GM21447 (cell line): ENCODE measurements around the gene EPHA1.

Experiments
- ATAC-seq: cut with Tn5 transposase; IDR thresholded peaks from one replicate; pipeline ENCODE4 v1.9.1; 2021; ENCODE audit not compliant: unreplicated experiment

Gene EPHA1

GRCh38 chr7:143375298-143376034 lies 33.2 kb downstream of the EPHA1 start:
- no peak for ATAC-seq

DNA sequence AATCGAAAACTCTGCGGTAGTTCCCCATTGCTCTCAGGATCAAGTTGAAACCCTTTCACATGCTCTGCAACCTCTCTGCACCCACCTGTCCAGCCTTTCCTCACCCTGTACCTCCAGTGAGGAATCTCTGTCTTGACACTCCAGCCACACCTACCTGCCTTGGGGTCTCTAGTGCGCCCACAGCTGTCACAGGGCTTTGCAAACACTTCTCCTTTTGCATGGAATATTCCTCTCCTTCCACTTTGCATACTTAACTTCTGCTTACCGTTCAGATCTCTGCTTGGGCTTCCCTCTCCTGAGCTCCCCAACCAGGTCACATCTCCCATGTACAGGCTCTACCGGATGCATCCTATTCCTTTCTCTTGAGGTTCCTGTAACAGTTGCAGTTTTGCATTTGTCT lies 34.1 kb downstream of the EPHA1 start:
- no peak for ATAC-seq

DNA sequence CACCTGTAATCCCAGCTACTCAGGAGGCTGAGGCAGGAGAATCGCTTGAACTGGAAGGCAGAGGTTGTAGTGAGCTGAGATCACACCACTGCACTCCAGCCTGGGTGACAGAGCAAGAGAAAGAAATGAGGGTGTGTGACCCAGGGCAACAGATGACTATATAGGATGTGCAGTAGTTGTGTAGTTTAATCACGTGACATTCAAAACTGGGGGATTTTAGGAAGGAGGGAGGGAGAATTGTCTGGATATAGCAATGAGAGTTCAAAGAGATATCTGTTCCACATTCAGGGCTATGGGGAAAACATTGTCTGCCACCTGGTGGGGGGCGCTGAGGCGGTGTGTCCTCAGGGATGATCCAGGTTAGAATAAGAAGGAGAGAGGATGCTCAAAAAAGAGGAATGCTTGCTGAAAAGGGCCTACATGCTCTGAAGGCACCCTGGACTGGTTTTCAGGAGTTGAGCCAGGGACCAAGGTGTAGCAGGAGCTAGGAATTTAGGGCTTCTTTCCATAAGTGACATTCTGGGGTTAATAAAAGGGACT lies 35.3 kb downstream of the EPHA1 start:
- ATAC-seq: no peak

DNA sequence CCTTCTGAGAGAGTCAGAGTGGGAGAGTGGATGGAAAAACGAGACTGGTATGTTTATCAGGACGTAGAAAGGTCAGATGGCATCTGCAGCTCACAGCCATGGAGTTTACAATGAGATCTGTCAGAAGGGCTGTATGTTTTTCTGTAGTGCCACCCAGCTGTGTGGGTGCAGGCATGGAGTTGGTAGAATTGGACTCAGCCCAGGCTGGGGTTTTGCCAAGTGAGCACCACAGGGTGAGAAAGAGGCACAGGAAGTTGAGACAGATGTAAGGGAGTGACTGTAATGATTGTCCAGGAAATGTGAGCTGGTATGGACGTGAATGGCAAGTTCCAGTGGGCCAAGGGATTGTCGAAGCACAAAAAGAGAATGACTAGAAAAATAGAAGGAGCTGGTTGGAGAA lies 36.6 kb downstream of the EPHA1 start:
- no peak for ATAC-seq

GRCh38 chr7:143369678-143370651 lies 38.7 kb downstream of the EPHA1 start:
- no peak for ATAC-seq

GRCh38 chr7:143368387-143368786 lies 40.3 kb downstream of the EPHA1 start:
- no peak for ATAC-seq

DNA sequence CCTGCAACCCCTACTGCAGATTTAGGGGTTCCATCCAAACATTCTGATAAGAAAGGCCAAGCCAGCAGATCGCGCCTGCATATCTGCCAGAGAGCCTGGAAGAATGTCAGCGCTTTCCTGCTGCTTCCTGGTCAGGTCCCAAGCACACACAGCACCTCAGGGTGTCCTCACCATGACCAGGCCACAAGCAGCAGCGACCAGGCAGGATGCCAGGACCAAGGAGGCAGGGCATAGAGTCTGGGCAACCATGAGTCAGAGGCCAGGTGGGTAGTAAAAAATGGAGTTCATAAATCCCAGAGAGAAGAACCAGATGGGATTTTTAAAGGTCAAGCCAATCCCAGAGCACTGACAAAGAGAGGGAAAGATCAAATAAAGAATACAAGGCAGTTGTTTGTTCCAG lies 40.7 kb downstream of the EPHA1 start:
- no peak for ATAC-seq

GRCh38 chr7:143363016-143363937 lies 45.4 kb downstream of the EPHA1 start:
- no peak for ATAC-seq

GRCh38 chr7:143362131-143363015 lies 46.3 kb downstream of the EPHA1 start, which contains the start of gene FAM131B:
FAM131B (minus strand) TSS chr7:143362713; CDS start chr7:143362603, 110 bp downstream.
- no peak for ATAC-seq

GRCh38 chr7:143361552-143362130 lies 47.0 kb downstream of the EPHA1 start:
- ATAC-seq: no peak

- no peak for ATAC-seq
Observed at GRCh38 chr7:143360788-143361551, 47.7 kb downstream of the EPHA1 start.

- ATAC-seq: no peak
Observed at GRCh38 chr7:143359771-143360353, 48.8 kb downstream of the EPHA1 start.

DNA sequence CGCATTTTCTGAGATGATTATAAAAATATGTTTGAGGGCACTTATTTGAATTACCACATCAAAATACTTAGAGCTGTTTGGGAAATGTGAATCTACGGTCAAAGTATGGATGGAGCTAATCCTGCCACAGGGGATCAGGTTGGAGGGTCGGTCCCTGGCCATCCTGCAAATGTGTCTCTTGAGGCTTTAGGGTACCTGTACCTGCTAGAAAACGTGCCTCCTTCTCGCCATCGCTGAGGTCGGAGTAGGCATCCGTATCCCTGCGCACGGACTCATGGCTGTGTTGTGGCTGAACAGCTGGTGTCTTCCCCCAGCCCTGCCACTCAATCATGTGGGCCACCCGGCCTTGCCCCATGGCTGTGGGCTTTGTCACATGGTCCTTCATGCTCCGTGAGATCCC lies 50.0 kb downstream of the EPHA1 start:
- no peak for ATAC-seq

DNA sequence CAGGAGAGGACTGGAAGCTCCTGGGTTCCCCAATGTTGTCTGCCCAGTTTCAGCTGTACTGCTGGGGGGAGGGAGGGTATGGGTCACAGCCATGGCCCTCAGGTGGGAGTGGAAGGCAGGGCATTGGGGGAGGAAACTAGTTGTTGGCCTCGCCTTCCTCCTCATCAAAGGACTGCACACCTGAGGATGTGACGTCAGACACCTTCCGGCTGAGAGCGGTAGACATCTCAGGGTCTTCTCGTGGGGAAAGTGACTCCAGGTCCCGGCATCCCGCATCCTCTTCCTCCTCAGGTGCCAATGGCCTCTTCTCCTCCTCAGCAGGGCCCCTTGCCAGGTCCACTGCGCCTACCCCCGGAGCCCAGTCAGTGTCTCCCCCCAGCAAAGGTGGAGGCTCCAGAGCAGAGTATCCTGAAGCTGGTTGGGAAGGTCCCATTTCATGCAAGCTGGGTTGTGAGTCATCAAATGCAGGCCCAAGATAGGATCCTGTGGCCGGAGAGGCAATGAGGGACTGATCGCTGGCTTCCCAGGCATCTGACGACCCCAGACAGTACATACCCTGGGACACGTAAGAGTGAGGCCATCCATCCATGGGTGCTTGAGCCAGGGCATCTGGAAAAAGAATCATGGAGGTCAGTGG lies 52.1 kb downstream of the EPHA1 start:
- ATAC-seq: no peak

DNA sequence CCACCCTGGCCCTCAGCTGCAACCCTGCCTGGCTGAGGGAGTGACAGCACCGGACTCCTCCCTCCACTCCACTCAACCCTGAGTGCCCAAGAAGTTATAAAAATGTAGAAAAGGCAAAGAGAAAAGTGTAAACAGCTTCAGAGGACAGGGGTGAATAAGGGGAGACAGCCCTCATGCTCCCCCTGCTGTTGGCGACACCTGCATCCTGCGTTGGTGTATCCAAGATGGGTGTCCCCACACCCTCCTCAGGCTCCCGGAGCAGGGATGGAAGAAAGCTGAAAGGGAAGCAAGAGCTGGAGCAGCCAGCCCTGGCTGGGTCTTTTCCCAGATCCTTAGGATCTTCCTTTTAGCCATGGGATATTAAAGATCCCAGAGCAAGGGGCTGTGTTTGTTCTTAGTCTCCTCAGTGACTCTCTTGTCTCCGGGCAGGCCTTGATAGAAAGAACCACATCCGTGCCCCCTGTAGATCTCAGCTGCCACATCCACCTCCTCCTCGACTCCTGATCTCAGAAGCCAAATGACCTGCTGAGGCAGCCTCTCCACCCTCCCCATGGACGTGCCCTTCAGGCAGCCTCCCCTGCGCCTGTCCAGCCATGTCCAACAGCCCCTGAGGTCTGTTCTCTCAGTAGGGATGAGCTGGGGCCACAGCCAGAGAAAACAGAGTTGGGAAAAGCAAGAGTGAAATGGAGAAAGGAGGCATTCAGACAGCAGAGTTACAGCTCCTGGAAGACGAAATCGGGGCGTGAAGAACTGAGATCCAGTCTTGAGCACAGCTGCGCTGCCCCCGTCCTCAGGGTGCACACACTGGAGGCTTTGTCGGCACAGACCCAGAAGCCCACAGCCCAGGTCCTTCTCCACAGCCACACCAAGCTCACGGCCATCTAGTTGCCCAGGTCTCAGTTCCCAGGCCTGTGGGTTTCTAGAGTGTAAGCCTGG lies 52.9 kb downstream of the EPHA1 start:
- ATAC-seq: no peak

DNA sequence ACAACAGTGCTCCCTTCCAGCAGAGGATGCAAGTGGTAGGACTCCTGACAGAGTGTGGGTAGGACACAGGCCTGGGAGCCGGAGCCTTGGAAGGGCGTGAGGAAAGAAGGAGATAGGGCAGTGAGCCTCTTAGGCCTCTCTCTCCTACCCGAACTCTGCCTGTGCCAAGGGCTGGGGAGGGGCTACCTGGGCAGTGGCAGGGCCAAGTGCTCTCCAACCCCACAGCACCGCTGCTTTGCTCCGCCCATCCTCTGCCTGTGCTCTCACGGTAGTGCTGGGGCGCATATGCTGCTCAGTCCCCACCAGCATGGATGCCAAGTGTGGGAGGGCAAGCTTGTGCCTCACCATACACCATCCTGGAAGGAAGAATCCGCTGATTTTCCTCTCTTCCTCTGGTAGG lies 53.7 kb downstream of the EPHA1 start:
- ATAC-seq: no peak

- no peak for ATAC-seq
Observed at GRCh38 chr7:143354376-143354775, 54.3 kb downstream of the EPHA1 start.
